NB4 (cell line): ENCODE measurements around the gene MYO7B.

Experiments used
- DNase-seq: peaks from one replicate; pipeline ENCODE4 v3.0.0; 2010; ENCODE audit warnings: low read depth
- H3K4me3 ChIP-seq: one replicate; pipeline ENCODE4 v1.5.1; 2011; ENCODE audit warnings: mild to moderate bottlenecking, low read depth, low read length, moderate library complexity
- MYC ChIP-seq: IDR thresholded peaks from 2 replicates; pipeline ENCODE4 v1.6.1; 2011; ENCODE audit warnings: low read depth, low read length
- POLR2A ChIP-seq: IDR thresholded peaks from 2 replicates; pipeline ENCODE4 v1.6.1; 2011; ENCODE audit warnings: mild to moderate bottlenecking; ENCODE audit not compliant: insufficient read length; ENCODE audit errors: extremely low read depth
- TF ChIP-seq, protein P1 (sequence below): IDR thresholded peaks from 2 replicates; pipeline ENCODE4 v1.6.1; 2011; ENCODE audit warnings: low read depth, low read length
- TF ChIP-seq, protein P2 (sequence below): IDR thresholded peaks from one replicate; pipeline ENCODE4 v1.5.1; 2012; ENCODE audit warnings: low read depth, low read length

Gene MYO7B

DNA sequence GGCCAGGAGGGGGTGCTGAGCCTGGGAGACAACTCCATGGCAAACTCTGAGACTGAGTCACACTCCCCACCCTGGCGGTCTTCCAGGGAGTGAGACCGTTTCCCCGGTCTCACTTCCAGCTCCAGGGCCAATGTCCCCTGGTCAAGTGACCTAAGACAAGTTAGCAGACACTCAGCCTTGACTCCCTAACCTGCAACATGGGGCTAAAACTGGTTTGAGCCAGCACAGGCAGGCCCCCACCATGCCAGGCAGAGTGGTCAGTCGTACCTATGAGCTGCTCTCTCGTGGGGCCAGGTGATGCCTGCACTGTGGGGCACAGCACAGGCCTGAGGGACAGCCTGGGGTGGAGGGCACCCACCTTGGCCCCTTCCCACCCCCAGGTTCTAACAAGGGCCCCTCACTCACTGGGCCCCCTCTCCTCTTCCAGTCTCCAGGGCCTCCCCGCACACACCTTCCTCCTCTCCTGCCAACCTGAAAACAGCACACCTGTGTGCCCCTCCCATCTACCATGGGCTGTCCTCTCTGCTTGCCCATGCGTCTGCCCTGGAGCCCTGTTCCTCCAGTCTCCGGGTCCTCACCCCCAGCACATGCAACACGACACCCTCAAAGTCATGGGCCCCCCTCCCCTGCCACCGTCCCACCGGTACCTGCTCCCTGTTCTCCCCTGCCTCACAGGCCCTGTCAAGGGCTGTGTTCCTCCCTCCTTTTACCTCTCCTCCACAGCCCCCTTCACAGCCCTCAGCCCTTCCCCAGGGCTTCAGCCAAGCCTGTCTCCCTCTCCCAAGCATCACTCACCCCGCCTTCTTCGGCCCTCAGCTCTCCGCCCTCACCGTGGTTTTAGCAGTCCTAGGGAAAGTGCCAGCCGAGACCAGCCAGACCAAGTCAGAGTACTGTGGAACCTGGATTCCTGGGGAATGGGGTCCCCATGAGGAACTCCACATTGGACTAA, 112.0 kb downstream of the MYO7B start:
- no peak for DNase-seq
- H3K4me3 ChIP-seq: no peak overlapping the region
- TF ChIP-seq, protein P1, sequence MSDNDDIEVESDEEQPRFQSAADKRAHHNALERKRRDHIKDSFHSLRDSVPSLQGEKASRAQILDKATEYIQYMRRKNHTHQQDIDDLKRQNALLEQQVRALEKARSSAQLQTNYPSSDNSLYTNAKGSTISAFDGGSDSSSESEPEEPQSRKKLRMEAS: no peak
- TF ChIP-seq POLR2A: no peak
- TF ChIP-seq, protein P2, sequence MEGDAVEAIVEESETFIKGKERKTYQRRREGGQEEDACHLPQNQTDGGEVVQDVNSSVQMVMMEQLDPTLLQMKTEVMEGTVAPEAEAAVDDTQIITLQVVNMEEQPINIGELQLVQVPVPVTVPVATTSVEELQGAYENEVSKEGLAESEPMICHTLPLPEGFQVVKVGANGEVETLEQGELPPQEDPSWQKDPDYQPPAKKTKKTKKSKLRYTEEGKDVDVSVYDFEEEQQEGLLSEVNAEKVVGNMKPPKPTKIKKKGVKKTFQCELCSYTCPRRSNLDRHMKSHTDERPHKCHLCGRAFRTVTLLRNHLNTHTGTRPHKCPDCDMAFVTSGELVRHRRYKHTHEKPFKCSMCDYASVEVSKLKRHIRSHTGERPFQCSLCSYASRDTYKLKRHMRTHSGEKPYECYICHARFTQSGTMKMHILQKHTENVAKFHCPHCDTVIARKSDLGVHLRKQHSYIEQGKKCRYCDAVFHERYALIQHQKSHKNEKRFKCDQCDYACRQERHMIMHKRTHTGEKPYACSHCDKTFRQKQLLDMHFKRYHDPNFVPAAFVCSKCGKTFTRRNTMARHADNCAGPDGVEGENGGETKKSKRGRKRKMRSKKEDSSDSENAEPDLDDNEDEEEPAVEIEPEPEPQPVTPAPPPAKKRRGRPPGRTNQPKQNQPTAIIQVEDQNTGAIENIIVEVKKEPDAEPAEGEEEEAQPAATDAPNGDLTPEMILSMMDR: no peak

DNA sequence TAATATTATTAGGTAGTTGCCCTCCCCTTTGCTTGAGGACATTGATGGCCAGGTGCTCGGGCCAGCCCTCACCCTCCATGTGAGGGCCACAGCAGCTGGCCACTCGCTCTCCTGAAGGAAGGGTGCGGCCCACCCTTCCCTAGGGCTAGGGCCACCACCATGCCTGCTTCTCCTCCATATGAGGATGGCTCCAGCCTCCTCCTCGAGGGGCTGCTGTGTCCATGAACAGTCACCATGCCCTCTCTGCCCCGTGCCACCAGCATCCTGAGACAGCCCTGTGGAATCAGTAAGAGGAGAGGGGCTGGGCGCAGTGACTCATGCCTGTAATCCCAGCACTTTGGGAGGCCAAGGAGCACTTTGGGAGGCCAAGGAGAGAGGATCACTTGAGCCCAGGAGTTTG, 112.8 kb downstream of the MYO7B start:
- no peak overlapping the region for H3K4me3 ChIP-seq
- no peak for DNase-seq
- TF ChIP-seq, protein P2: no peak
- TF ChIP-seq MYC (no peak), POLR2A (no peak)
- TF ChIP-seq, protein P1: no peak

DNA sequence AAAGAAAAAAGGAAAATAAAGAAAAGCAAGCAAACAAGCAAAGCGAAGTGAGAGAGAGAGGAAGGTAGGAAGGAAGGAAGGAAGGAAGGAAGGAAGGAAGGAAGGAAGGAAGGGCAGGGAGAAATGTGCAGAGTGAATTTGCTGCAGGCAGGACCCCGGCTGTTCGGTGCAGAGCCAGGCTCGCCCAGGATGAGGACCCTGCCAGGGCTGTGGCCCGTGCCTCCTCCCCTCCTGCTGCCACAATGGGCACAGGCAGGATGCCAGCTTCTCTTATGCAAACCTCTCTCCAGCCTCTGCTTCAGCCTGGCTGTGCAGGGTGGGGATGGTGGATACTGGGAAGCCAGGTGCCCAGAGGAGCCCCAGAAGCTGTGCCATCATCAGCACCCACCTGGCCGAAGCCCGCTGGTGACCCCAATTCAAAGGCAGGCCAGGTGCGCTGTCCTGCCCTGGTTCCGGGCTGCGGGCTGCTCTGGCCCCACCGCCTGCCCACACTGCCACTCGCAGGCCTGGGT, 113.7 kb downstream of the MYO7B start:
- TF ChIP-seq, protein P1: no peak
- TF ChIP-seq, protein P2: no peak
- TF ChIP-seq MYC: no peak
- no peak for TF ChIP-seq POLR2A
- DNase-seq: no peak
- H3K4me3 ChIP-seq: no peak overlapping the region

DNA sequence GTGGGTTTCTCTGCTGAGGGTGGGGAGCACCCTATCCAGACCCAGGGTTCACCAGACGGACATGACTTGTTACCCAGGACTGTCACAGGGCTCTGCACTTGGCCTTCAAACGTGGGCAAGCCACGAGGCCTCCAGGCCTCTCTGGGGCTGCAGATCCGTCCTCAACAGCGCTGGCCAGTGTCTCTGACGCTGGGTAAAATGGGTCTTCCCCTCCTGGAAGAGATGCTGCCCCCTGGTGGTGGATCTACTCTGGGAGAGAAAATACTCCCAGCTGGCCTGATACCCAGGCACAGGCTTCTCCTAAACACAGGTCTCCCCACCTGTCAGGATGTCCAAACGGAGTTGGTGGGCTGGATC, 114.2 kb downstream of the MYO7B start:
- TF ChIP-seq, protein P1: peak; percentile 42; the same call in 1 of the 2 replicates
- TF ChIP-seq, protein P2: peak; percentile 92
- TF ChIP-seq POLR2A: no peak
- TF ChIP-seq MYC: peak; percentile 57; the same call in 1 of the 2 replicates

DNA sequence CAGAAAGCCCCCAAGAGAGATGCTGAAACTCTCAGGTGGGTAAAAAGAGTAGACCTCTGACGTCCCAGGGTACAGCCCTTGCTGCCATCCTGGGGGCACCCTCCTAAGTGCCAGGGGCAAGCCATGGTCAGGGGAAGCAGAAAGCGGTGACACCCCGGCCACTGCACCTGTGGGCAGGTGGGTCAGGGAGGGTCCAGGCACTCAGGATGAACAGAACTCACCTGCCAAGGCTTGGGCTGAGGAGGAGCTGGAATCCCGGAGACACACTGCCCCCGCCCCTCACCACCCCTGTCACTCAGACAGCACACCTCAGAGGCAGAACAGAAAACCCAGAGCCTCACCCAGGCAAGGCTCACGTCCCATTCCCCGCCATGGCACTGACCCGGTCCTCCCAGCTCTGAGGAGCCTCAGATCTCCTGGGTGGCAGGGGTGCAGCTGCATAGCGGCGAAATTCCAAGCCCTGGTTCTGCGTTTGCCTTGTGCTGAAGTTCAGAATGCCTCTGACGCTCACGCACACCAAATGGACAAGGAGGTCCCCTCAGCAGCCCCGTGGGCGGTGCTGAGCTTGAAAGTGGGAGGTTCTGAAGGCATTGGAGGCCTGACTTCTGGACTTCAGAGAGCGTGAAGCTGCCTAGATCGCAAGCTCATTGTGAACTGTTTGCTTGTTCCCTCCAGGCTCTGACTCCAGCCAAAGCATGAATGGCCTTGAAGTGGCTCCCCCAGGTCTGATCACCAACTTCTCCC, 114.7 kb downstream of the MYO7B start:
- no peak for DNase-seq
- TF ChIP-seq MYC (no peak), POLR2A (no peak)
- TF ChIP-seq, protein P2: no peak
- TF ChIP-seq, protein P1: no peak
- no peak overlapping the region for H3K4me3 ChIP-seq

More for the DNA sequence above, 114.2 kb downstream of the MYO7B start:
- DNase-seq: peak; percentile 85
- no peak overlapping the region for H3K4me3 ChIP-seq
